Trophoblast cell (in vitro differentiated cells and primary cell): ENCODE measurements around the gene STON2.

Experiments used
- DNase-seq, 2 donors: peaks; one replicate each; pipeline ENCODE4 v3.0.0-alpha.2; 2016
- H2AFZ ChIP-seq: 2 replicates; pipeline ENCODE4 v1.6.1; 2013; ENCODE audit warnings: low read length, moderate library complexity, mild to moderate bottlenecking; ENCODE audit not compliant: insufficient read depth, poor library complexity
- H2AK5ac ChIP-seq: 2 replicates; pipeline ENCODE4 v1.6.1; 2013; ENCODE audit warnings: mild to moderate bottlenecking, low read length
- H2BK120ac ChIP-seq: 2 replicates; pipeline ENCODE4 v1.6.1; 2013; ENCODE audit warnings: low read length, mild to moderate bottlenecking, moderate library complexity; ENCODE audit not compliant: insufficient read depth, poor library complexity
- H2BK12ac ChIP-seq: 2 replicates; pipeline ENCODE4 v1.6.1; 2013; ENCODE audit warnings: mild to moderate bottlenecking, low read length, moderate library complexity
- H2BK5ac ChIP-seq: 2 replicates; pipeline ENCODE4 v1.6.1; 2013; ENCODE audit warnings: low read length, low read depth, moderate library complexity, mild to moderate bottlenecking; ENCODE audit not compliant: poor library complexity
- H3K14ac ChIP-seq: 2 replicates; pipeline ENCODE4 v1.6.1; 2013; ENCODE audit warnings: mild to moderate bottlenecking, low read length
- H3K18ac ChIP-seq: 2 replicates; pipeline ENCODE4 v1.6.1; 2013; ENCODE audit warnings: mild to moderate bottlenecking, low read length
- H3K23ac ChIP-seq: 2 replicates; pipeline ENCODE4 v1.6.1; 2013; ENCODE audit warnings: low read length
- H3K27ac ChIP-seq: 2 replicates; pipeline ENCODE4 v1.5.1; 2013; ENCODE audit warnings: low read depth, mild to moderate bottlenecking, inconsistent platforms, low read length, moderate library complexity
- H3K27me3 ChIP-seq: 2 replicates; pipeline ENCODE4 v1.6.1; 2013; ENCODE audit warnings: inconsistent platforms, mild to moderate bottlenecking, low read length, moderate library complexity; ENCODE audit not compliant: insufficient read depth
- H3K36me3 ChIP-seq, 2 experiments: 1 replicate in 1 of 2; 2 replicates in 1 of 2; pipeline ENCODE4 v1.6.1; 2013; ENCODE audit warnings: low read length in 2 of 2, mild to moderate bottlenecking in 2 of 2, moderate library complexity in 1 of 2; ENCODE audit not compliant: insufficient read depth in 2 of 2, control insufficient read depth in 1 of 2
- H3K4ac ChIP-seq: 2 replicates; pipeline ENCODE4 v1.6.1; 2013; ENCODE audit warnings: low read depth, mild to moderate bottlenecking, low read length, moderate library complexity
- H3K4me1 ChIP-seq, 2 experiments: 1 replicate in 1 of 2; 2 replicates in 1 of 2; pipeline ENCODE4 v1.6.1; 2013; ENCODE audit warnings: low read length in 2 of 2, mild to moderate bottlenecking in 2 of 2, moderate library complexity in 1 of 2; ENCODE audit not compliant: insufficient read depth in 2 of 2, control insufficient read depth in 1 of 2
- H3K4me2 ChIP-seq: 2 replicates; pipeline ENCODE4 v1.6.1; 2013; ENCODE audit warnings: inconsistent platforms, mild to moderate bottlenecking, low read length, moderate library complexity
- H3K4me3 ChIP-seq: 2 replicates; pipeline ENCODE4 v1.5.1; 2013; ENCODE audit warnings: mild to moderate bottlenecking, low read depth, low read length, inconsistent platforms
- H3K79me1 ChIP-seq: one replicate; pipeline ENCODE4 v1.6.1; 2013; ENCODE audit warnings: low read length
- H3K79me2 ChIP-seq: 2 replicates; pipeline ENCODE4 v1.6.1; 2013; ENCODE audit warnings: low read length, mild to moderate bottlenecking; ENCODE audit not compliant: control insufficient read depth, insufficient read depth, poor library complexity
- H3K9ac ChIP-seq: 2 replicates; pipeline ENCODE4 v1.6.1; 2013; ENCODE audit warnings: mild to moderate bottlenecking, low read length
- H3K9me3 ChIP-seq: 2 replicates; pipeline ENCODE4 v1.6.1; 2013; ENCODE audit warnings: low read depth, mild to moderate bottlenecking, control low read depth, inconsistent platforms, low read length; ENCODE audit not compliant: insufficient read depth
- H4K12ac ChIP-seq: 2 replicates; pipeline ENCODE4 v1.6.1; 2013; ENCODE audit warnings: low read depth, mild to moderate bottlenecking, low read length, moderate library complexity
- H4K8ac ChIP-seq: 2 replicates; pipeline ENCODE4 v1.6.1; 2013; ENCODE audit warnings: low read depth, mild to moderate bottlenecking, low read length, moderate library complexity
- H4K91ac ChIP-seq: one replicate; pipeline ENCODE4 v1.6.1; 2013; ENCODE audit warnings: low read depth, mild to moderate bottlenecking, low read length, moderate library complexity
- WGBS: extraction: QIAGEN DNeasy Blood & Tissue Kit; methylation state at CpG from one replicate; pipeline ENCODE4 v1.1.7; 2013; ENCODE audit warnings: missing lambda C conversion rate; ENCODE audit not compliant: insufficient read length, insufficient coverage; ENCODE audit errors: extremely low coverage; 5-methylcytosine and 5-hydroxymethylcytosine counted together

Gene STON2

GRCh38 chr14:81337073-81337472 lies 63.1 kb downstream of the STON2 start:
- Histone ChIP-seq H2BK12ac (no peak overlapping the region), H3K23ac (no peak overlapping the region), H2BK5ac (no peak overlapping the region), H2AFZ (no peak overlapping the region), H3K4me3 (no peak overlapping the region), H4K8ac (no peak overlapping the region), H2BK120ac (no peak overlapping the region), H3K79me2 (no peaks in the 10 kb centered on the region), H3K4ac (no peak overlapping the region), H3K27ac (no peak overlapping the region), H3K4me2 (no peak overlapping the region), H3K4me1 (no peaks in the 10 kb centered on the region), H3K9me3 (no peaks in the 10 kb centered on the region), H3K9ac (no peak overlapping the region), H3K14ac (no peak overlapping the region), H3K18ac (no peak overlapping the region), H3K36me3 (no peaks in the 10 kb centered on the region), H3K79me1 (no peaks in the 10 kb centered on the region), H4K12ac (no peak overlapping the region), H3K27me3 (no peaks in the 10 kb centered on the region), H2AK5ac (no peak overlapping the region), H4K91ac (no peak overlapping the region)
- DNase-seq: no peak
- WGBS: no CpG with 5 or more reads among the region's 4 CpGs

- Histone ChIP-seq H3K4ac (no peak overlapping the region), H4K12ac (no peak overlapping the region), H3K9me3 (no peaks in the 10 kb centered on the region), H3K14ac (no peak overlapping the region), H2BK12ac (no peak overlapping the region), H2AK5ac (no peak overlapping the region), H3K27ac (no peak overlapping the region), H3K4me3 (no peak overlapping the region), H2BK5ac (no peak overlapping the region), H2AFZ (no peak overlapping the region), H3K36me3 (no peaks in the 10 kb centered on the region), H2BK120ac (no peak overlapping the region), H4K91ac (no peak overlapping the region), H3K9ac (no peak overlapping the region), H3K23ac (no peak overlapping the region), H4K8ac (no peak overlapping the region), H3K4me2 (no peak overlapping the region), H3K79me2 (no peaks in the 10 kb centered on the region), H3K79me1 (no peaks in the 10 kb centered on the region), H3K18ac (no peak overlapping the region), H3K27me3 (no peaks in the 10 kb centered on the region), H3K4me1 (peaks cover 0 to 3% of the 10 kb centered on the region in 2 experiments)
- no CpG with 5 or more reads among the region's 3 CpGs for WGBS
- DNase-seq: no peak
Measured at GRCh38 chr14:81336009-81336408, 64.1 kb downstream of the STON2 start.

GRCh38 chr14:81332725-81333124 lies 67.4 kb downstream of the STON2 start:
- no peak for DNase-seq
- H3K4me2 ChIP-seq: no peak overlapping the region
- no peak overlapping the region for H2AK5ac ChIP-seq
- no peak overlapping the region for H3K4ac ChIP-seq
- H3K4me1 ChIP-seq: peaks cover 0 to 6% of the 10 kb centered on the region in 2 experiments
- no peak overlapping the region for H2BK12ac ChIP-seq
- no peaks in the 10 kb centered on the region for H3K9me3 ChIP-seq
- no peaks in the 10 kb centered on the region for H3K27me3 ChIP-seq
- H3K4me3 ChIP-seq: no peak overlapping the region
- H3K14ac ChIP-seq: no peak overlapping the region
- no peak overlapping the region for H3K23ac ChIP-seq
- no peak overlapping the region for H4K91ac ChIP-seq
- H4K12ac ChIP-seq: no peak overlapping the region
- no peaks in the 10 kb centered on the region for H3K36me3 ChIP-seq
- H4K8ac ChIP-seq: no peak overlapping the region
- H3K18ac ChIP-seq: no peak overlapping the region
- WGBS: no CpG with 5 or more reads among the region's 1 CpG
- H2AFZ ChIP-seq: no peak overlapping the region
- no peak overlapping the region for H3K9ac ChIP-seq
- no peaks in the 10 kb centered on the region for H3K79me1 ChIP-seq
- no peak overlapping the region for H2BK5ac ChIP-seq
- no peaks in the 10 kb centered on the region for H3K79me2 ChIP-seq
- no peak overlapping the region for H3K27ac ChIP-seq
- H2BK120ac ChIP-seq: no peak overlapping the region

GRCh38 chr14:81331229-81332021 lies 68.7 kb downstream of the STON2 start:
- H3K9ac ChIP-seq: no peak overlapping the region
- no peaks in the 10 kb centered on the region for H3K9me3 ChIP-seq
- H3K79me1 ChIP-seq: no peaks in the 10 kb centered on the region
- H3K4me3 ChIP-seq: no peak overlapping the region
- no peaks in the 10 kb centered on the region for H3K27me3 ChIP-seq
- H2AK5ac ChIP-seq: no peak overlapping the region
- no peak overlapping the region for H2BK5ac ChIP-seq
- H4K8ac ChIP-seq: no peak overlapping the region
- no peak overlapping the region for H2BK12ac ChIP-seq
- H2BK120ac ChIP-seq: no peak overlapping the region
- no peaks in the 10 kb centered on the region for H3K36me3 ChIP-seq
- no peak overlapping the region for H3K18ac ChIP-seq
- H3K4ac ChIP-seq: no peak overlapping the region
- no CpG with 5 or more reads among the region's 4 CpGs for WGBS
- no peaks in the 10 kb centered on the region for H3K79me2 ChIP-seq
- no peak overlapping the region for H4K91ac ChIP-seq
- no peak overlapping the region for H3K27ac ChIP-seq
- H3K4me2 ChIP-seq: no peak overlapping the region
- DNase-seq: no peak
- peaks cover 0 to 6% of the 10 kb centered on the region in 2 experiments for H3K4me1 ChIP-seq
- no peak overlapping the region for H4K12ac ChIP-seq
- H2AFZ ChIP-seq: no peak overlapping the region
- H3K14ac ChIP-seq: no peak overlapping the region
- no peak overlapping the region for H3K23ac ChIP-seq
